Cardiac muscle cell (in vitro differentiated cells and primary cell): ENCODE measurements around the gene IDS. TPM values are rescaled to one million over a fixed set of nuclear protein-coding genes. Genes with fewer than 3 reads are reported as not detected.
"Not testable (repeated sequence)": the region's sequence is repeated elsewhere in the genome, so short reads cannot be mapped to it uniquely, and the experiment has no call there.

ENCODE experiments used
- DNase-seq, 2 donors: peaks; one replicate each; pipeline versions ENCODE4 v3.0.0 to v3.0.0-alpha.2; 2010 to 2017; ENCODE audit warnings: low read depth in 1 of 2, low spot score in 1 of 2
- H3K27ac ChIP-seq: fragments of 200-600 bp; sonication (generic); 2 replicates; pipeline ENCODE4 v1.5.1; 2016
- H3K27me3 ChIP-seq: fragments of 200-600 bp; sonication (generic); 2 replicates; pipeline ENCODE4 v1.6.0; 2016; ENCODE audit warnings: control low read depth
- H3K36me3 ChIP-seq: fragments of 200-600 bp; sonication (generic); 2 replicates; pipeline ENCODE4 v1.5.1; 2016; ENCODE audit warnings: control low read depth
- H3K4me1 ChIP-seq: fragments of 200-600 bp; sonication (generic); 2 replicates; pipeline ENCODE4 v1.8.1; 2017; ENCODE audit warnings: low read depth, mild to moderate bottlenecking, mixed run types
- H3K4me3 ChIP-seq: fragments of 200-600 bp; sonication (generic); 2 replicates; pipeline ENCODE4 v1.5.1; 2016; ENCODE audit warnings: mild to moderate bottlenecking
- H3K9me3 ChIP-seq: fragments of 200-600 bp; sonication (generic); 2 replicates; pipeline ENCODE4 v1.5.1; 2017; ENCODE audit warnings: low read depth, mild to moderate bottlenecking, control low read depth
- CTCF ChIP-seq: IDR thresholded peaks from 2 replicates; pipeline ENCODE4 v1.5.1; 2012; ENCODE audit warnings: low read depth, mild to moderate bottlenecking, low read length
- polyA plus RNA-seq: library from polyadenylated mRNA; unstranded; fragments of >200 nt; fragmentation: Nextera tagmentation; extraction: Ambion mirVana; gene quantifications from 2 replicates; pipeline ENCODE4 v1.2.1, GENCODE V29; 2016
- total RNA-seq: library from RNA; depleted of rRNA; stranded (reverse); fragments of >200 nt; gene quantifications from 2 replicates; pipeline ENCODE4 v1.2.3, GENCODE V29; 2016

IDS gene
- total and polyA plus RNA-seq, 2 experiments from 2014 or later, result 27.8 to 38.6 TPM

GRCh38 chrX:149521438-149521837 is 16.3 kb upstream of the IDS start:
- no peaks in the 10 kb centered on the region for H3K9me3 ChIP-seq
- H3K27ac ChIP-seq, result no peak overlapping the region
- no peak for TF ChIP-seq CTCF
- no peak overlapping the region for H3K4me3 ChIP-seq
- no peak for DNase-seq
- no peaks in the 10 kb centered on the region for H3K36me3 ChIP-seq
- H3K27me3 ChIP-seq, result no peaks in the 10 kb centered on the region
- no peaks in the 10 kb centered on the region for H3K4me1 ChIP-seq

DNA sequence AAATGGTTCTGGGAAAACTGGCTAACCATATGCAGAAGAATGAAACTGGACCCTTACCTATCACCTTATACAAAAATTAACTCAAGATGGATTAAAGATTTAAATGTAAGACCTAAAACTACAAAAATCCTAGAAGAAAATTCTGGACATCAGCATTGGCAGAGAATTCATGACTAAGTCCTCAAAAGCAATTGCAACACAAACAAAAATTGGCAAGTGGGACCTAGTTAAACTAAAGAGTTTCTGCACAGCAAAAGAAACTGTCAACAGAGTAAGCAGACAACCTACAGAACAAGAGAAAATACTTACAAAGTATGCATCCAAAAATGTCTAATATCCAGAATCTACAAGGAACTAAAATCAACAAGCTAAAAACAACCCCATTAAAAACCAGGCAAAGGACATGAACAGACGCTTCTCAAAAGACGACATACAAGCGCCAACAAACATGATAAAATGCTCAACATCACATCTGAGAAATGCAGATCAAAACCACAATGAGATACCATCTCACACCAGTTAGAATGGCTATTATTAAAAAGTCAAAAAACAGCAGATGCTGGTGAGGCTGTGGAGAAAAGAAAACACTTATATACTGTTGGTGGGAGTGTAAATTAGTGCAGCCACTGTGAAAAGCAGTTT is 15.7 kb upstream of the IDS start:
- H3K9me3 ChIP-seq, H3K36me3 ChIP-seq, H3K4me1 ChIP-seq, H3K4me3 ChIP-seq, H3K27ac ChIP-seq, H3K27me3 ChIP-seq: not testable (repeated sequence)
- DNase-seq, result peak in 1 of 2 donors; percentile 52

GRCh38 chrX:149518236-149518635 is 13.1 kb upstream of the IDS start:
- no peak overlapping the region for H3K27ac ChIP-seq
- no peak for TF ChIP-seq CTCF
- no peak overlapping the region for H3K4me3 ChIP-seq
- no peaks in the 10 kb centered on the region for H3K36me3 ChIP-seq
- H3K9me3 ChIP-seq, result no peaks in the 10 kb centered on the region
- no peak for DNase-seq
- H3K4me1 ChIP-seq, result no peaks in the 10 kb centered on the region
- H3K27me3 ChIP-seq, result no peaks in the 10 kb centered on the region

DNA sequence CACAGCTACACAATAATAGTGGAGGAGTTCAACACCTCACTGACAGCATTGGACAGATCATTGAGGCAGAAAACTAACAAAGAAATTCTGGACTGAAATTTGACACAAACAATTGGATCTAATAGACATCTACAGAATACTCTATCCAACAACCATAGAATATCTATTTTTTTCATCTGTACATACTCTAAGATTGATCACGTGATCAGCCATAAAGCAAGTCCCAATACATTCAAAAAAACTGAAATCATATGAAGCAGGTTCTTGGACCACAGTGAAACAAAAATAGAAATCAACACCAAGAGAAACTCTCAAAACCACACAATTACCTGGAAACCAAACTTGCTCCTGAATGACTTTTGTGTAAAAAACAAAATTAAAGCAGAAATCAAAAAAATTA is 12.2 kb upstream of the IDS start:
- Histone ChIP-seq H3K4me3 (no peak overlapping the region), H3K4me1 (no peaks in the 10 kb centered on the region), H3K27me3 (no peaks in the 10 kb centered on the region), H3K27ac (no peak overlapping the region), H3K36me3 (no peaks in the 10 kb centered on the region), H3K9me3 (no peaks in the 10 kb centered on the region)
- no peak for DNase-seq
- TF ChIP-seq CTCF, result no peak

- DNase-seq, result no peak
- H3K4me3 ChIP-seq, result no peak overlapping the region
- H3K27ac ChIP-seq, result no peak overlapping the region
- H3K27me3 ChIP-seq, result no peaks in the 10 kb centered on the region
- H3K9me3 ChIP-seq, result no peaks in the 10 kb centered on the region
- no peaks in the 10 kb centered on the region for H3K36me3 ChIP-seq
- no peak for TF ChIP-seq CTCF
- H3K4me1 ChIP-seq, result no peaks in the 10 kb centered on the region
Measured at GRCh38 chrX:149516604-149517003, 11.5 kb upstream of the IDS start.

DNA sequence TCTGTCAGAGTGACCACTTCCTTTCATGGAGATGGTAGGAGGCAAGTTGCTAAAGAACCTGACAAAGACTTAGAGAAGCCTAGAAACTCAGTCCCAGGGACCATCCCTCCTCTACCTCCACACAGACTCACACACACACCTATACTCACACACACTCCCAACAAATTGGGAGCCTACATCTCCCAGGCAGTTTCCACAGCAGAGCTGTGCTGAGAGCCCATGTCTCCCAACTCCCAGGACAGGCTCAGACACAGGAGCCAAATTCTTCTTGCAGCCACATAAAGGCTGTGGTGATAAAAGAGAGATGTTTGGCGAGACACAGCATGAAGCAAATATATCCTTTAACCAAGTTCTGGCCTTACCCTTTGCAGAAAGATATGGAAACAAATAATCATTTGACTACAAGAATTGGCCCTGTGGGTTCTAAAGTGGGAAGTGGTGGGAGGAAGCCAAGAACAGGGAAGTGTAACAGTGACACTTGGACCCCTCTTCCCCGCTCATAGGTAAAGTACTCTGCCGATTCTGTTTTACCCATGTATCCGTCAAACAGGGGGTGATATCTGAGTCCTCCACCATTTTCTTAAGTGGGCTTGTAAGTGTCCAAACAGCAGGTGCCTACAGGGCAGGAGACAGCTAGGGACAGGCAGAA is 11.0 kb upstream of the IDS start:
- no peaks in the 10 kb centered on the region for H3K4me1 ChIP-seq
- H3K36me3 ChIP-seq, result no peaks in the 10 kb centered on the region
- H3K27ac ChIP-seq, result no peak overlapping the region
- H3K4me3 ChIP-seq, result no peak overlapping the region
- H3K27me3 ChIP-seq, result no peaks in the 10 kb centered on the region
- no peak for DNase-seq
- no peaks in the 10 kb centered on the region for H3K9me3 ChIP-seq
- no peak for TF ChIP-seq CTCF
